B cell (primary cell): ENCODE results near the gene RASSF8. TPM values are rescaled to one million over a fixed set of nuclear protein-coding genes. Genes with fewer than 3 reads are reported as not detected.

ENCODE experiments used
- ATAC-seq: fragments of 200-7000 bp; cut with Tn5 transposase; one replicate; pipeline ENCODE4 v1.10.0; 2021; ENCODE audit warnings: low read depth, mild to moderate bottlenecking, moderate number of reproducible peaks, moderate library complexity
- CTCF ChIA-PET: fragments of 350-600 bp; sonication (Branson Sonifier 250); formaldehyde crosslinking; loops from one replicate; lab custom pipeline; 2021; ENCODE audit warnings: antibody characterized with exemption, inconsistent platforms; lab: Charles Lee
- POLR2A ChIA-PET: fragments of 350-600 bp; sonication (Branson Sonifier 250); formaldehyde crosslinking; loops from one replicate; lab custom pipeline; 2021; ENCODE audit warnings: antibody characterized with exemption; lab: Charles Lee
- DNase-seq: peaks from one replicate; pipeline ENCODE4 v3.0.0; 2013
- H2AFZ ChIP-seq: 2 replicates; pipeline ENCODE4 v1.6.1; 2012; ENCODE audit warnings: mild to moderate bottlenecking, low read depth, low read length; ENCODE audit not compliant: insufficient read depth, poor library complexity, severe bottlenecking
- H3K27ac ChIP-seq, 2 donors: 1 replicate in 1 of 2; 2 replicates in 1 of 2; pipeline ENCODE4 v1.5.1; 2012 to 2013; ENCODE audit warnings: low read length in 2 of 2, mild to moderate bottlenecking in 2 of 2, moderate library complexity in 1 of 2
- H3K27me3 ChIP-seq, 4 experiments: fragments of 200-600 bp in 1 of 4; sonication (generic) in 1 of 4; replicated peaks in 1 of 4; 1 replicate in 2 of 4; 2 replicates in 2 of 4; pipeline versions ENCODE4 v1.6.1 to v1.7.0; 2013 to 2016; ENCODE audit warnings: low read length in 3 of 4, mild to moderate bottlenecking in 2 of 4, mixed read lengths in 1 of 4, moderate library complexity in 1 of 4; ENCODE audit not compliant: insufficient read depth in 4 of 4, control insufficient read depth in 3 of 4; ENCODE audit errors: control extremely low read depth in 1 of 4
- H3K36me3 ChIP-seq, 2 experiments: replicated peaks in 1 of 2; 1 replicate in 1 of 2; 2 replicates in 1 of 2; pipeline versions ENCODE4 v1.6.1 to v1.7.1; 2013; ENCODE audit warnings: low read length in 1 of 2; ENCODE audit not compliant: insufficient read depth in 2 of 2, control insufficient read depth in 1 of 2; ENCODE audit errors: control extremely low read depth in 1 of 2, extremely low read depth in 1 of 2
- H3K4me1 ChIP-seq, 2 donors: fragments of 200-600 bp in 1 of 2; sonication (generic) in 1 of 2; 1 replicate in 1 of 2; 2 replicates in 1 of 2; pipeline versions ENCODE4 v1.5.1 to v1.6.1; 2013 to 2017; ENCODE audit warnings: low read length in 2 of 2; ENCODE audit not compliant: control insufficient read depth in 2 of 2, insufficient read depth in 2 of 2
- H3K4me2 ChIP-seq: replicated peaks from 2 replicates; pipeline ENCODE3; 2012; ENCODE audit warnings: mild to moderate bottlenecking, low read depth, low read length; ENCODE audit not compliant: poor library complexity, severe bottlenecking
- H3K4me3 ChIP-seq, 5 experiments: fragments of 200-600 bp in 1 of 5; sonication (generic) in 1 of 5; 1 replicate in 3 of 5; 2 replicates in 2 of 5; pipeline versions ENCODE4 v1.5.1 to v1.7.0; 2011 to 2016; ENCODE audit warnings: low read length in 4 of 5, mild to moderate bottlenecking in 4 of 5, low read depth in 2 of 5, control low read depth in 1 of 5, moderate library complexity in 1 of 5; ENCODE audit not compliant: insufficient read depth in 1 of 5; ENCODE audit errors: control extremely low read depth in 1 of 5, extremely low read depth in 1 of 5
- H3K79me2 ChIP-seq: fragments of 200-600 bp; sonication (generic); one replicate; pipeline ENCODE4 v1.6.0; 2016; ENCODE audit warnings: low read length; ENCODE audit not compliant: control insufficient read depth, insufficient read depth
- H3K9ac ChIP-seq: fragments of 200-600 bp; sonication (generic); 2 replicates; pipeline ENCODE4 v1.6.1; 2017; ENCODE audit warnings: mild to moderate bottlenecking, low read length, moderate library complexity
- H3K9me3 ChIP-seq, 3 donors: one replicate each; pipeline versions ENCODE4 v1.6.1 to v1.7.1; 2013; ENCODE audit warnings: low read length in 2 of 3; ENCODE audit not compliant: control insufficient read depth in 2 of 3, insufficient read depth in 1 of 3; ENCODE audit errors: control extremely low read depth in 1 of 3
- H4K20me1 ChIP-seq: 2 replicates; pipeline ENCODE4 v1.6.0; 2012; ENCODE audit warnings: mild to moderate bottlenecking, low read length; ENCODE audit not compliant: insufficient read depth, control insufficient read depth, poor library complexity, severe bottlenecking
- H3K27ac Mint-ChIP-seq: one replicate; pipeline ENCODE4 v1.8.0; 2021; ENCODE audit warnings: mixed read lengths
- H3K27me3 Mint-ChIP-seq: one replicate; pipeline ENCODE4 v1.8.0; 2021; ENCODE audit warnings: mixed read lengths
- H3K4me1 Mint-ChIP-seq: one replicate; pipeline ENCODE4 v1.8.0; 2021; ENCODE audit warnings: mixed read lengths
- H3K4me3 Mint-ChIP-seq: one replicate; pipeline ENCODE4 v1.8.0; 2021; ENCODE audit warnings: mixed read lengths
- H3K9me3 Mint-ChIP-seq: one replicate; pipeline ENCODE4 v1.8.0; 2022; ENCODE audit warnings: mixed read lengths; ENCODE audit not compliant: insufficient read depth
- CTCF ChIP-seq: fragments of 200-600 bp; IDR thresholded peaks from one replicate; pipeline ENCODE4 v1.8.0; 2022; ENCODE audit warnings: antibody characterized with exemption, mild to moderate bottlenecking
- EZH2 ChIP-seq: IDR thresholded peaks from 2 replicates; pipeline ENCODE4 v1.6.1; 2012; ENCODE audit warnings: borderline replicate concordance, low read depth, mild to moderate bottlenecking, moderate library complexity, low read length; ENCODE audit not compliant: insufficient read depth, poor library complexity, severe bottlenecking
- WGBS: methylation state at CpG from one replicate; pipeline ENCODE4 v1.1.5; 2013; ENCODE audit warnings: missing lambda C conversion rate; ENCODE audit not compliant: insufficient coverage; 5-methylcytosine and 5-hydroxymethylcytosine counted together
- intact Hi-C: fragments of 100-400 bp; cut with micrococcal nuclease; formaldehyde crosslinking; loops from one replicate; pipeline ENCODE4 v1.10.0; 2022
- polyA plus RNA-seq: library from polyadenylated mRNA; depleted of rRNA; stranded (reverse); fragments of >200 nt; gene quantifications from 2 replicates; pipeline ENCODE4 v1.2.3, GENCODE V29; 2012
- total RNA-seq, 2 donors: library from RNA; stranded (reverse); fragments of 120-200 nt in 1 of 2; gene quantifications; 1 replicate in 1 of 2; 2 replicates in 1 of 2; pipeline versions ENCODE4 v1.2.3 to v1.2.4, GENCODE V29; 2013 to 2022

Gene RASSF8
- total and polyA plus RNA-seq, 2 donors (not counting 1 experiment from before 2014, with no cell fraction given) = 0.01 to 0.49 TPM

- TF ChIP-seq EZH2 = no peak
- TF ChIP-seq CTCF = no peak
- Histone ChIP-seq H3K79me2 (no peaks in the 10 kb centered on the region), H3K27ac (no peak overlapping the region), H3K36me3 (no peaks in the 10 kb centered on the region), H4K20me1 (no peaks in the 10 kb centered on the region), H3K4me1 (no peaks in the 10 kb centered on the region), H3K27me3 (no peaks in the 10 kb centered on the region), H3K4me3 (no peak overlapping the region), H3K9ac (no peak overlapping the region), H3K4me2 (no peak overlapping the region), H2AFZ (no peak overlapping the region), H3K9me3 (no peaks in the 10 kb centered on the region)
- no peak overlapping the region for H3K4me3 Mint-ChIP-seq
- no CpG with 5 or more reads among the region's 2 CpGs for WGBS
- no peak for DNase-seq
- ATAC-seq = no peak
- ChIA-PET POLR2A (no interaction called here), CTCF (no interaction called here)
- no peaks in the 10 kb centered on the region for H3K9me3 Mint-ChIP-seq
- intact Hi-C loops = no loop called here
- H3K4me1 Mint-ChIP-seq = no peaks in the 10 kb centered on the region
- no peaks in the 10 kb centered on the region for H3K27me3 Mint-ChIP-seq
- H3K27ac Mint-ChIP-seq = no peak overlapping the region
Measured at GRCh38 chr12:25995906-25996305, 37.4 kb downstream of the RASSF8 start.

GRCh38 chr12:25996677-25997076 is 38.2 kb downstream of the RASSF8 start:
- H3K9me3 ChIP-seq = no peaks in the 10 kb centered on the region
- ChIA-PET POLR2A (no interaction called here), CTCF (no interaction called here)
- no peaks in the 10 kb centered on the region for H4K20me1 ChIP-seq
- H3K27ac Mint-ChIP-seq = no peak overlapping the region
- no peak for TF ChIP-seq CTCF
- TF ChIP-seq EZH2 = no peak
- no peak overlapping the region for H3K4me3 ChIP-seq
- intact Hi-C loops = no loop called here
- 100% methylated on average over 1 of the region's 1 CpG for WGBS
- no peaks in the 10 kb centered on the region for H3K79me2 ChIP-seq
- no peak for DNase-seq
- H3K4me1 ChIP-seq = no peaks in the 10 kb centered on the region
- no peaks in the 10 kb centered on the region for H3K27me3 ChIP-seq
- H3K4me3 Mint-ChIP-seq = no peak overlapping the region
- H2AFZ ChIP-seq = no peak overlapping the region
- no peaks in the 10 kb centered on the region for H3K4me1 Mint-ChIP-seq
- no peak for ATAC-seq
- no peak overlapping the region for H3K9ac ChIP-seq
- no peaks in the 10 kb centered on the region for H3K36me3 ChIP-seq
- no peaks in the 10 kb centered on the region for H3K9me3 Mint-ChIP-seq
- H3K27me3 Mint-ChIP-seq = no peaks in the 10 kb centered on the region
- H3K4me2 ChIP-seq = no peak overlapping the region
- no peak overlapping the region for H3K27ac ChIP-seq
